ENCODE results near the gene ADAM10. TPM values are rescaled to one million over a fixed set of nuclear protein-coding genes. Genes with fewer than 3 reads are reported as not detected.
"Not testable (repeated sequence)": the region's sequence is repeated elsewhere in the genome, so short reads cannot be mapped to it uniquely, and the experiment has no call there.

ADAM10 gene
- total RNA-seq, 1 experiment from 2014 or later, result 474 TPM

- Mint-ChIP-seq H3K4me3 (ENCODE audit: low read depth, unreplicated experiment) (no peak within 1 kb of the TSS), H3K27ac (ENCODE audit: unreplicated experiment) (no peak within 1 kb of the TSS), H3K9me3 (ENCODE audit: low read depth, unreplicated experiment) (no peaks in the 10 kb centered on the region), H3K36me3 (ENCODE audit: insufficient read depth, unreplicated experiment) (no peaks in the 10 kb centered on the region), H3K27me3 (ENCODE audit: unreplicated experiment) (no peaks in the 10 kb centered on the region), H3K4me1 (ENCODE audit: low read depth, unreplicated experiment) (no peaks in the 10 kb centered on the region)
- CTCF ChIA-PET, result interaction anchor here (0.6 to 2.2 kb wide), 24 partner anchors 10 to 558 kb away, joined by 3 to 17 read pairs (median 4); partner anchors contain the start of gene ADAM10
- TF ChIP-seq CTCF (IDR thresholded peaks at IDR 0.05; ENCODE audit: unreplicated experiment), result peak; percentile 53
- DNase-seq, result peak; percentile 99
- no TSS peak for BruUV-seq (replicated peaks)
- intact Hi-C loops (cut with micrococcal nuclease; ENCODE audit: unreplicated experiment), result loop anchor here (5.0 kb wide), 4 partner anchors 81 to 544 kb away; partner anchors contain the start of gene SLTM
Observed at GRCh38 chr15:58770857-58771620, 21.5 kb upstream of the ADAM10 start, which contains the start of gene MINDY2. TSS of gene MINDY2 (plus strand) at chr15:58771302. CDS start at chr15:58771396, 94 bp downstream.

GRCh38 chr15:58770519-58770856, 21.0 kb upstream of the ADAM10 start:
- no peaks in the 10 kb centered on the region for H3K4me1 Mint-ChIP-seq (ENCODE audit: low read depth, unreplicated experiment)
- DNase-seq, result no peak
- H3K36me3 Mint-ChIP-seq (ENCODE audit: insufficient read depth, unreplicated experiment), result no peaks in the 10 kb centered on the region
- no peak overlapping the region for H3K27ac Mint-ChIP-seq (ENCODE audit: unreplicated experiment)
- no peak overlapping the region for H3K4me3 Mint-ChIP-seq (ENCODE audit: low read depth, unreplicated experiment)
- intact Hi-C loops (cut with micrococcal nuclease; ENCODE audit: unreplicated experiment), result loop anchor here (5.0 kb wide), 4 partner anchors 82 to 543 kb away; partner anchors contain the start of gene SLTM
- no peaks in the 10 kb centered on the region for H3K9me3 Mint-ChIP-seq (ENCODE audit: low read depth, unreplicated experiment)
- TSS peak; percentile 60 for BruUV-seq (replicated peaks)
- CTCF ChIA-PET, result interaction anchor here (0.7 to 2.2 kb wide), 22 partner anchors 9 to 558 kb away, joined by 3 to 17 read pairs (median 5); partner anchors contain the start of gene ADAM10
- H3K27me3 Mint-ChIP-seq (ENCODE audit: unreplicated experiment), result no peaks in the 10 kb centered on the region
- TF ChIP-seq CTCF (IDR thresholded peaks at IDR 0.05; ENCODE audit: unreplicated experiment), result no peak

GRCh38 chr15:58768601-58769004, 19.1 kb upstream of the ADAM10 start:
- H3K9me3 Mint-ChIP-seq (ENCODE audit: low read depth, unreplicated experiment); CTCF ChIA-PET; H3K4me1 Mint-ChIP-seq (ENCODE audit: low read depth, unreplicated experiment); H3K27me3 Mint-ChIP-seq (ENCODE audit: unreplicated experiment); H3K4me3 Mint-ChIP-seq (ENCODE audit: low read depth, unreplicated experiment); intact Hi-C loops (cut with micrococcal nuclease; ENCODE audit: unreplicated experiment); BruUV-seq (replicated peaks); H3K36me3 Mint-ChIP-seq (ENCODE audit: insufficient read depth, unreplicated experiment); H3K27ac Mint-ChIP-seq (ENCODE audit: unreplicated experiment); DNase-seq: not testable (repeated sequence)

- H3K27ac Mint-ChIP-seq (ENCODE audit: unreplicated experiment), result no peak overlapping the region
- no peaks in the 10 kb centered on the region for H3K36me3 Mint-ChIP-seq (ENCODE audit: insufficient read depth, unreplicated experiment)
- DNase-seq, result no peak
- H3K4me3 Mint-ChIP-seq (ENCODE audit: low read depth, unreplicated experiment), result no peak overlapping the region
- CTCF ChIA-PET, result no interaction called here
- no peaks in the 10 kb centered on the region for H3K4me1 Mint-ChIP-seq (ENCODE audit: low read depth, unreplicated experiment)
- H3K27me3 Mint-ChIP-seq (ENCODE audit: unreplicated experiment), result no peaks in the 10 kb centered on the region
- intact Hi-C loops (cut with micrococcal nuclease; ENCODE audit: unreplicated experiment), result no loop called here
- no TSS peak for BruUV-seq (replicated peaks)
- no peak for TF ChIP-seq CTCF (IDR thresholded peaks at IDR 0.05; ENCODE audit: unreplicated experiment)
- H3K9me3 Mint-ChIP-seq (ENCODE audit: low read depth, unreplicated experiment), result peaks cover 6% of the 10 kb centered on the region
Observed at GRCh38 chr15:58766290-58766689, 16.8 kb upstream of the ADAM10 start.

- DNase-seq, result no peak
- CTCF ChIA-PET, result no interaction called here
- TF ChIP-seq CTCF (IDR thresholded peaks at IDR 0.05; ENCODE audit: unreplicated experiment), result no peak
- intact Hi-C loops (cut with micrococcal nuclease; ENCODE audit: unreplicated experiment), result no loop called here
- H3K4me1 Mint-ChIP-seq (ENCODE audit: low read depth, unreplicated experiment), result no peaks in the 10 kb centered on the region
- BruUV-seq (replicated peaks), result no TSS peak
- H3K36me3 Mint-ChIP-seq (ENCODE audit: insufficient read depth, unreplicated experiment), result no peaks in the 10 kb centered on the region
- H3K9me3 Mint-ChIP-seq (ENCODE audit: low read depth, unreplicated experiment), result peaks cover 6% of the 10 kb centered on the region
- H3K27me3 Mint-ChIP-seq (ENCODE audit: unreplicated experiment), result no peaks in the 10 kb centered on the region
- no peak overlapping the region for H3K27ac Mint-ChIP-seq (ENCODE audit: unreplicated experiment)
- no peak overlapping the region for H3K4me3 Mint-ChIP-seq (ENCODE audit: low read depth, unreplicated experiment)
Observed at GRCh38 chr15:58764468-58764867, 15.0 kb upstream of the ADAM10 start.
